Retinal pigment epithelial cell (primary cell): ENCODE results near the gene AATK.

Experiments
- DNase-seq: peaks from one replicate; pipeline ENCODE4 v3.0.0-alpha.2; 2010; ENCODE audit warnings: low read depth
- H3K4me3 ChIP-seq: 2 replicates; pipeline ENCODE4 v1.5.1; 2011; ENCODE audit warnings: mild to moderate bottlenecking, low read length, control low read depth, moderate library complexity
- CTCF ChIP-seq: conservative IDR thresholded peaks from 2 replicates; pipeline ENCODE4 v1.5.1; 2011; ENCODE audit warnings: low read depth, low read length, control low read depth, inconsistent platforms

The AATK gene

GRCh38 chr17:81115749-81116464, 50.1 kb downstream of the AATK start:
- no peak overlapping the region for H3K4me3 ChIP-seq
- no peak for TF ChIP-seq CTCF
- DNase-seq = no peak

GRCh38 chr17:81115219-81115618, 50.8 kb downstream of the AATK start:
- TF ChIP-seq CTCF = no peak
- no peak for DNase-seq
- no peak overlapping the region for H3K4me3 ChIP-seq

- DNase-seq = no peak
- TF ChIP-seq CTCF = no peak
- no peak overlapping the region for H3K4me3 ChIP-seq
Measured at GRCh38 chr17:81114351-81115093, 51.5 kb downstream of the AATK start.

GRCh38 chr17:81113158-81113724, 52.8 kb downstream of the AATK start:
- no peak for DNase-seq
- no peak for TF ChIP-seq CTCF
- no peak overlapping the region for H3K4me3 ChIP-seq

GRCh38 chr17:81112450-81112849, 53.6 kb downstream of the AATK start:
- H3K4me3 ChIP-seq = no peak overlapping the region
- TF ChIP-seq CTCF = no peak
- DNase-seq = no peak

- H3K4me3 ChIP-seq = no peak overlapping the region
- no peak for TF ChIP-seq CTCF
- no peak for DNase-seq
Measured at GRCh38 chr17:81111066-81111465, 55.0 kb downstream of the AATK start.

- TF ChIP-seq CTCF = no peak
- no peak for DNase-seq
Measured at GRCh38 chr17:81110488-81111040, 55.5 kb downstream of the AATK start.

More at GRCh38 chr17:81110488-81111040, 55.5 kb downstream of the AATK start:
- H3K4me3 ChIP-seq = no peak overlapping the region
